ENCODE measurements around the gene ESYT2.

Gene ESYT2

DNA sequence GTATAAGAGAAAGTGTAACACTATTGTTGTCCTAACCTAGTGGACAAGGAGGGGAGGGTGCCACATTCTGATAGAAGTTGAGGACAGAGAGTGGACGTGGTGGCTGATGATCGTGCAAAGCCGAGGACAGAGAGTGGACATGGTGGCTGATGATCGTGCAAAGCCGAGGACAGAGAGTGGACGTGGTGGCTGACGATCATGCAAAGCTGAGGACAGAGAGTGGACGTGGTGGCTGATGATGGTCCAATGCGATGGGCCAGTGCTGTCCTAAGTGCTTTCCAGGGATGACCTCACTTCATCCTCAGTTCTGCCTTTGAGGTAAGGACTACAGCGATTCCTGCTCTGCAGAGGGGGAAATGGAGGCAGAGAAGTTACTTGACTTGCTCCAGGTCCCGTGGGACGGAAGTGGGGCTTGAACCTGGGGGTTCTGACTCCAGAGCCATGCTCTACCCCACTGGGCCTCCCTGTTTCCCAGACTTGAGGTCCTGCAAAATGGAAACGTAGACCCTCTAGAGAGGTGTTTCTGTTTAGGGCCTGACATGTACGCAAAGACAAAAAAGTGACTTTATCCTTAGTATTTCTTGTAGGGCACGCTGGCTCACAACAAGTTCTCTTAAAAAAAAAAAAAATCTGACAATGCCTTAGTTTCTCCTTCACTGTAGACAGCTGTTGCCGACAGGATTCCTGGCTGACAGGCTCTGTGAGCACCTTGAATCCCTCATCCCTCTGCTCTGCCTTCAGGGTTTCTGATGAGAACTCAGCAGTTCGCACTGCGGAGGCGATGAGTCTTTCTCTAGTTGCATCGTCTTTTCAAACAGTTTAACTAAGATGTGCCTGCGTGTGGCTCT lies 104.4 kb downstream of the ESYT2 start:
- Histone ChIP-seq H3K27me3 (ENCODE audit: control insufficient read depth, insufficient read depth, low read length) (no peaks in the 10 kb centered on the region), H3K27ac (ENCODE audit: low read length) (no peak overlapping the region), H3K36me3 (ENCODE audit: control insufficient read depth, low read depth, low read length) (no peaks in the 10 kb centered on the region), H3K9ac (ENCODE audit: low read length) (no peak overlapping the region), H3K4me3 (ENCODE audit: low read length) (no peak overlapping the region), H3K9me3 (ENCODE audit: control insufficient read depth, low read depth, low read length) (no peaks in the 10 kb centered on the region), H3K4me1 (ENCODE audit: control insufficient read depth, low read depth, low read length) (peaks cover 2% of the 10 kb centered on the region)

DNA sequence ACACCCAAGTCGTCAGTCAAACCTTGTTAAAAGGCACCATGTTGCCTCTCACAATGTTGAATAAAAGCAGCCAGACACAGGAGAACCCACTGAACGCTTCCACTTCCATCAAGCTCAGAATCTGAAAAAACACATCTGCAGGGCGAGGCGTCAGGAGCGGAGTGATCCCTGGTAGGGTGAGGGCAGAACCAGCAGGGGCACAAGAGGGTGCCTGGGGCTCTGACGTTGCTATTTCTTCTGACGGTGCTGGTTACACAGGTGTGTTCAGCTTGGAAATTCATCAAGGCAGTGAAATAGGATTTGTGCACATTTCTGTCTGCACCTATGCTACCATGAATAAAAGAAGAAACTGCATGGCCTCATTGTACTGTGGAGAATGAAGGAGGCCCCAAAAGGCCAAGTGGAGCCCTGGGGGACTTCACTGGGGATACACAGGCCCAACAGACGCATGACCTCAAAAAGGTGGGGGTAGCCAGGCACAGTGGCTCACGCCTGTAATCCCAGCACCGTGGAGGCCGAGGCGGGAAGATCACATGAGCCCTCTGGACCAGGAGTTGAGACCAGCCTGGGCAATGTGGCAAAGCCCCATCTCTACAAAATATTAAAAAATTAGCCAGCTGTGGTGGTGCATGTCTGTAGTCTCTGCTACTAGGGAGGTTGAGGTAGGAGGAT lies 105.5 kb downstream of the ESYT2 start:
- H3K36me3 ChIP-seq (ENCODE audit: control insufficient read depth, low read depth, low read length) = no peaks in the 10 kb centered on the region
- no peak overlapping the region for H3K4me3 ChIP-seq (ENCODE audit: low read length)
- no peaks in the 10 kb centered on the region for H3K4me1 ChIP-seq (ENCODE audit: control insufficient read depth, low read depth, low read length)
- no peaks in the 10 kb centered on the region for H3K27me3 ChIP-seq (ENCODE audit: control insufficient read depth, insufficient read depth, low read length)
- H3K27ac ChIP-seq (ENCODE audit: low read length) = no peak overlapping the region
- H3K9ac ChIP-seq (ENCODE audit: low read length) = no peak overlapping the region
- no peaks in the 10 kb centered on the region for H3K9me3 ChIP-seq (ENCODE audit: control insufficient read depth, low read depth, low read length)

DNA sequence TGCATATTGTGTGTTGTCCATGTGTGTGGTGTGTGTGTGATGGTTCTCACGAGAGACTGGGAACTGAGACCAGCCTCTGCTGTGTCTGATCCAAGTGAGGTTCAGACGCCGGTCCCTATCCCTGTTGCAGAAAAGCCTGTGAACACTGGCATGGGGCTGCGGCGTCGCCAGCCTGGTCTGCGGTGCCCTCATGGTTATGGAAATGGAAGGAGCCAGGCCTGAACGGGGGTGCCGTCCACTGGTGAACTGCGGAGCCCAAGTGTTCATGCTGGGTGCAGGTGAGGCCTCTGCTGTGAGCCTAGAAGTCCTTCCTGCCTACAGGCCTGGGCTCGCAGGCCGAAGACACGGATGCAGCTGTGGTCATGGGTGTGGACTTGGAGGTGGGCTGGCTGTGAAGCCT lies 106.0 kb downstream of the ESYT2 start:
- Histone ChIP-seq H3K27me3 (ENCODE audit: control insufficient read depth, insufficient read depth, low read length) (no peaks in the 10 kb centered on the region), H3K9ac (ENCODE audit: low read length) (no peak overlapping the region), H3K4me3 (ENCODE audit: low read length) (no peak overlapping the region), H3K4me1 (ENCODE audit: control insufficient read depth, low read depth, low read length) (no peaks in the 10 kb centered on the region), H3K27ac (ENCODE audit: low read length) (no peak overlapping the region), H3K36me3 (ENCODE audit: control insufficient read depth, low read depth, low read length) (no peaks in the 10 kb centered on the region), H3K9me3 (ENCODE audit: control insufficient read depth, low read depth, low read length) (no peaks in the 10 kb centered on the region)

DNA sequence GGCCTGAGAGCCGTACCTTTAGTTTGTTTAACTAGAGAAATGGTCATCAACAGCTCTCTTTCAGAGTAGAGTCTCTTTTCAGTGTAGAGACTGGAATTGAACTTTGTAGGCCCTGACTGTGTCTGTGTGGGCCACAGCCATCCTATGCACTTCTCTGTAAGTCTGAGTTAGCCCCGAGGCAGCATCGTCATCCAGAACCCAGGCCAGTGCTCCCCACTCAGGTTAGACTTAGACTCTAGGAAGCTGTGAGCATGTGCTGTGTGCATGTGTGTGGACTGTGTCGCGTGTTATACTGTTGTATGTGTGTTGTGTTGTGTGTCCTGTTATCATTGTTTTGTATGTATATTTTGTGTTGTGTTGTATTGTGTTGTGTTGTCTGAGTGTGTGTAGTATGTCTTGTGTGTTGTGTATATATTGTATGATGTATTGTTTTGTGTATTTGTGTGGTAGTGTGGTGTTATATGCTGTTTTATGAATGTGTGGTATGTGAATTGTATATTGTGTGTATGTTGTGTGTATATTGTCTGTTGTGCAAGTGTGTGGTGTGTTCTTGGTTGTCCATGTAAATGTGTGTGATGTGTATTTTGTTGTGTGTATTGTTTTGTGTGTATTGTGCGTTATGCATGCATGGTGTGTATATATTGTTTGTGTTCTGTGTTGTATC lies 106.6 kb downstream of the ESYT2 start:
- Histone ChIP-seq H3K27ac (ENCODE audit: low read length) (no peak overlapping the region), H3K4me3 (ENCODE audit: low read length) (no peak overlapping the region)

DNA sequence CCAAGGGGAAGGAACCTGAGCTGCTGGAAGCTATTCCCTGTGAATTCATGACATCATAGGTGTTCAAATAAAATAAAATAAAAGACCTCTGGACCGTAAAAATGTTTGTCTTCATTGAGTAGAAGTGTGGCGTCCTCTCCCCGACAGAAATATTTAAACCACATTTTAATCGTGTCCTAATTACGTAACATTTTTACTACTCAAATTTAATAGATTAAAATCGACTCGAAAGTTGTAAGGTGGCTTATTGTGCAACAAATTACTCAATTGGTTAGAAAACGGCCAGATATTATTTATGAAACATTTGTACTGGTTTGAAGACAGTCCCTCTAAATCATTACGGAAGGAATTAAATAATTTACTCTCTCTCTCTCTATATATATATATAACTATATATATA lies 109.2 kb downstream of the ESYT2 start:
- Histone ChIP-seq H3K4me3 (ENCODE audit: low read length) (no peak overlapping the region), H3K27ac (ENCODE audit: low read length) (no peak overlapping the region), H3K36me3 (ENCODE audit: control insufficient read depth, low read depth, low read length) (no peaks in the 10 kb centered on the region), H3K4me1 (ENCODE audit: control insufficient read depth, low read depth, low read length) (no peaks in the 10 kb centered on the region), H3K9me3 (ENCODE audit: control insufficient read depth, low read depth, low read length) (no peaks in the 10 kb centered on the region), H3K27me3 (ENCODE audit: control insufficient read depth, insufficient read depth, low read length) (peaks cover 7% of the 10 kb centered on the region), H3K9ac (ENCODE audit: low read length) (no peak overlapping the region)

More for the DNA sequence above, 106.6 kb downstream of the ESYT2 start:
- no peak overlapping the region for H3K9ac ChIP-seq (ENCODE audit: low read length)
- H3K4me1 ChIP-seq (ENCODE audit: control insufficient read depth, low read depth, low read length) = no peaks in the 10 kb centered on the region
- H3K9me3 ChIP-seq (ENCODE audit: control insufficient read depth, low read depth, low read length) = no peaks in the 10 kb centered on the region
- H3K36me3 ChIP-seq (ENCODE audit: control insufficient read depth, low read depth, low read length) = no peaks in the 10 kb centered on the region
- H3K27me3 ChIP-seq (ENCODE audit: control insufficient read depth, insufficient read depth, low read length) = no peaks in the 10 kb centered on the region

DNA sequence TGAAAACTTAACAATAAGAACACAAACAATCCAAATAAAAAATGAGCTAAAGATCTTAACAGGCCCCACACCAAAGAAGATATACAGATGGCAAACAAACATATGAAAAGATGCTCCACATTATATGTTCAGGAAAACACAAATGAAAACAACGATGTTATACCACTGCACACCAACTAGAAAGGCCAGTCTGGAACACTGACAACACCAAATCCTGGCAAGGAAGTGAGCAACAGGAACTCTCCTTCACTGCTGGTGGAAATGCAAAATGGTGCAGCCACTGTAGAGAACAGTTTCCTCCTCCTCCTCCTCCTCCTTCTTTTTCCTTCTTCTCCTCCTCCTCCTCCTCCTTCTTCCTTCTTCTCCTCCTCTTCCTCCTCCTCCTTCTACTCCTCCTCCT lies 112.5 kb downstream of the ESYT2 start:
- Histone ChIP-seq H3K9ac (ENCODE audit: low read length) (no peak overlapping the region), H3K4me1 (ENCODE audit: control insufficient read depth, low read depth, low read length) (no peaks in the 10 kb centered on the region), H3K4me3 (ENCODE audit: low read length) (no peak overlapping the region), H3K27ac (ENCODE audit: low read length) (no peak overlapping the region), H3K9me3 (ENCODE audit: control insufficient read depth, low read depth, low read length) (no peaks in the 10 kb centered on the region), H3K36me3 (ENCODE audit: control insufficient read depth, low read depth, low read length) (no peaks in the 10 kb centered on the region), H3K27me3 (ENCODE audit: control insufficient read depth, insufficient read depth, low read length) (peaks cover 7% of the 10 kb centered on the region)

DNA sequence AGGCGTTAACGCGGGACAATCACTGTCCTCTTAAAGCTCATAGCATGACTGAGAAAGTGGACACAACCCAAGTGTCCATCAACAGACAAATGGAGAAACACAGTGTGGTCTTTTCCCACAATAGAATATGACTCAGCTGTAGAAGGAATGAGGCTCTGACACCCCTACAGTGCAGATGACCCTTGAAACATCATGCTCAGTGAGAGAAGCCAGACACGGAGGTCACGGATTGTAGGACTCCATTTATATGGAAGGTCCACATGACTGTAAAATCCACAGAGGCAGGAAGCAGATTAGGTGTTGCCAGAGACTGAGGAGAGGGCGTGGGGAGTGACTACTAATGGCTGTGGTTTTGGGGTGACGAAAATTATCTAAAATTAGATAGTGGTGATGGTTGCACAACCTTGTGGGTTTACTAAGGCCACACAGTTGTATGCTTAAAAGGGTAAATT lies 118.6 kb downstream of the ESYT2 start:
- Histone ChIP-seq H3K36me3 (ENCODE audit: control insufficient read depth, low read depth, low read length) (no peaks in the 10 kb centered on the region), H3K9ac (ENCODE audit: low read length) (no peak overlapping the region), H3K27me3 (ENCODE audit: control insufficient read depth, insufficient read depth, low read length) (no peaks in the 10 kb centered on the region), H3K4me1 (ENCODE audit: control insufficient read depth, low read depth, low read length) (no peaks in the 10 kb centered on the region), H3K9me3 (ENCODE audit: control insufficient read depth, low read depth, low read length) (no peaks in the 10 kb centered on the region), H3K27ac (ENCODE audit: low read length) (no peak overlapping the region), H3K4me3 (ENCODE audit: low read length) (no peak overlapping the region)

DNA sequence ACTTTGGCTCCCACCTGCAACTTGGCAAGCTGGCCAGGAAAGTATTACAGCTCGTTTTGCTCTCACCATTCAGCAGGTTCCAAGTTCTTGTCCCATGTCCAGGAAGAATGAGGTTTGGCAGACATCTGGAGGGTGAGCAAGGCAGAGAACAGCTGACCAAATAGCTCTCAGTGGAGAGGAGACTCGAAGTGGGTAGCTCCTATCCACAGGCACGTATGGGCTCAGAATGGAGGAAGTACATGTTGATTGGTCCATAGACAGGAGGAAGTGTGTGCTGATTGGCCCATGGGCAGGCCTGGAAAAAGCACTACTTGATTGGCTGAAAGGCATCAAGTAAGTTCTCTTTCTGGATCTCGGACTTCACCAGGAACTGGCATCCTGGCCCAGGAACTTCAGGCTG lies 121.7 kb downstream of the ESYT2 start:
- Histone ChIP-seq H3K9me3 (ENCODE audit: control insufficient read depth, low read depth, low read length) (no peaks in the 10 kb centered on the region), H3K36me3 (ENCODE audit: control insufficient read depth, low read depth, low read length) (no peaks in the 10 kb centered on the region), H3K4me1 (ENCODE audit: control insufficient read depth, low read depth, low read length) (peaks cover 11% of the 10 kb centered on the region), H3K9ac (ENCODE audit: low read length) (no peak overlapping the region), H3K27ac (ENCODE audit: low read length) (no peak overlapping the region), H3K4me3 (ENCODE audit: low read length) (no peak overlapping the region), H3K27me3 (ENCODE audit: control insufficient read depth, insufficient read depth, low read length) (no peaks in the 10 kb centered on the region)

DNA sequence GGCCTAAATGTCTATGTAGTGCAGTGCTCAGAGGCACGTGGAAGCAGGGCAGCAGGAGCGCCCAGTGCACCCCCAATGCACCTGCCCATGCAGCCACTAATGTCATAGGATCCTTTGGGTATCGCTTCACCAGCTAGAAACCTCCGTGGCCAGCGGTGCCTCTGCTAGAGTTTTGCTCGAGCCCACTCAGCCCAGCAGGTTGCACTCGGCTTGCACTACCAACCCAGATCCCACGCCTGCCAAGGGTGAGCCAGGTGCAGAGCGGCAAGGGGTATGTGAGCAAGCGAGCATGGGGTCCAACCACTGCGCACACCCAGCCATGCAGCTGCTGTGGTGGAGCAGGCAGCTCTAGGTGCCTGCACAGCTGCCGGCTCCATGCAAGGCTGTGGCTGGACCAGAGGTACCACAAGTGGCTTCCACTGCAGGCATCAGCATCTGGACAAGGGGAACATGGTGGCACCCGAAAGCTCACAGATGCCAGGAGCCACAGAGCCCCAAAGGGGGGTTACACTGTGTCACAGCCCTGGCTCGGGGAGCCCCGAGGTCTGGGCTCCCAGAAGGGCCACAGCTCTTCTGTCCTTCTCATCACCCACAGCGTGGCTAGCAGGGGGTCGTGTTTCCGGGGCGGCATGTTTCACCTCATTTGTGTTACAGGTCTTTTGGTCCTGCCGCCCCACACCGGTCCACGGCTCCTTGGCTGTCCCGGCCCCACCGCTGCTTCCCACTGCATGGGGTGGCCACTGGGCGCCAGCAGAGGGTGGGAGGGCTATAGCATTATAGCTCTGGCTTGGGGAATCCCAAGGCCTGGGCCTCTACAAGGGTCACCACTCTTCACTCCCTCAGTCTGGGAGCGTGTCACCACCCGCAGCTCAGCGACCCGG lies 122.4 kb downstream of the ESYT2 start:
- Histone ChIP-seq H3K9ac (ENCODE audit: low read length) (no peak overlapping the region), H3K9me3 (ENCODE audit: control insufficient read depth, low read depth, low read length) (no peaks in the 10 kb centered on the region), H3K27me3 (ENCODE audit: control insufficient read depth, insufficient read depth, low read length) (no peaks in the 10 kb centered on the region), H3K27ac (ENCODE audit: low read length) (no peak overlapping the region), H3K4me1 (ENCODE audit: control insufficient read depth, low read depth, low read length) (peaks cover 17% of the 10 kb centered on the region), H3K36me3 (ENCODE audit: control insufficient read depth, low read depth, low read length) (no peaks in the 10 kb centered on the region), H3K4me3 (ENCODE audit: low read length) (no peak overlapping the region)

DNA sequence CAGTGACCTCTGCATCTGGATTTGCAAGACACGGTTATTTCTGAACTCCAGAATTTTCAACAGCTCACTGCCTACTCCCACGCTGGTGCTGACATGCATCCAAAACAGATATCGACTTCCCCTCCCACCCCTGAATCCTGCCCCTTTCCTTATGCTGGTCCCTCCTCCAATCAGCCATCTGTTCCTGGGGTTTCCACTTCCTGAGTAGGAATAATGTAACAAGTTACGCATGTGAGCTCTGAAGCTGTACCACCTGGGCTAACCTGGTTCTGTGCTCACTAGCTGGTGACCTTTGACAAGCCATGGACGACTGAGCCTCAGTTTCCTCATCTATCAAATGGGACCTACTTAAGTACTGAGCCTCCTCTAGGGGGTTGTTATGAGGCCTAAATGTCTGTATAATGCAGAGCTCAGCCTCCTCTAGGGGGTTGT lies 123.0 kb downstream of the ESYT2 start:
- H3K4me3 ChIP-seq (ENCODE audit: low read length) = no peak overlapping the region
- no peak overlapping the region for H3K27ac ChIP-seq (ENCODE audit: low read length)
- H3K4me1 ChIP-seq (ENCODE audit: control insufficient read depth, low read depth, low read length) = peaks cover 24% of the 10 kb centered on the region

More for the DNA sequence above, 123.0 kb downstream of the ESYT2 start:
- Histone ChIP-seq H3K27me3 (ENCODE audit: control insufficient read depth, insufficient read depth, low read length) (no peaks in the 10 kb centered on the region), H3K9me3 (ENCODE audit: control insufficient read depth, low read depth, low read length) (no peaks in the 10 kb centered on the region), H3K9ac (ENCODE audit: low read length) (no peak overlapping the region), H3K36me3 (ENCODE audit: control insufficient read depth, low read depth, low read length) (peaks cover 5% of the 10 kb centered on the region)
